ENCODE data around the gene TEDC2.

- TF ChIP-seq EZH2phosphoT487 (IDR thresholded peaks at IDR 0.05; ENCODE audit: borderline replicate concordance, low read depth) = no peak
- no peak for TF ChIP-seq RCOR1 (IDR thresholded peaks at IDR 0.05; ENCODE audit: low read length)
- no peak for TF ChIP-seq MAX (IDR thresholded peaks at IDR 0.05; ENCODE audit: low read depth)
- TF ChIP-seq, protein P1, sequence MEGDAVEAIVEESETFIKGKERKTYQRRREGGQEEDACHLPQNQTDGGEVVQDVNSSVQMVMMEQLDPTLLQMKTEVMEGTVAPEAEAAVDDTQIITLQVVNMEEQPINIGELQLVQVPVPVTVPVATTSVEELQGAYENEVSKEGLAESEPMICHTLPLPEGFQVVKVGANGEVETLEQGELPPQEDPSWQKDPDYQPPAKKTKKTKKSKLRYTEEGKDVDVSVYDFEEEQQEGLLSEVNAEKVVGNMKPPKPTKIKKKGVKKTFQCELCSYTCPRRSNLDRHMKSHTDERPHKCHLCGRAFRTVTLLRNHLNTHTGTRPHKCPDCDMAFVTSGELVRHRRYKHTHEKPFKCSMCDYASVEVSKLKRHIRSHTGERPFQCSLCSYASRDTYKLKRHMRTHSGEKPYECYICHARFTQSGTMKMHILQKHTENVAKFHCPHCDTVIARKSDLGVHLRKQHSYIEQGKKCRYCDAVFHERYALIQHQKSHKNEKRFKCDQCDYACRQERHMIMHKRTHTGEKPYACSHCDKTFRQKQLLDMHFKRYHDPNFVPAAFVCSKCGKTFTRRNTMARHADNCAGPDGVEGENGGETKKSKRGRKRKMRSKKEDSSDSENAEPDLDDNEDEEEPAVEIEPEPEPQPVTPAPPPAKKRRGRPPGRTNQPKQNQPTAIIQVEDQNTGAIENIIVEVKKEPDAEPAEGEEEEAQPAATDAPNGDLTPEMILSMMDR (IDR thresholded peaks at IDR 0.05) = no peak
- TF ChIP-seq REST (IDR thresholded peaks at IDR 0.05; ENCODE audit: low read depth, low read length) = no peak
- TF ChIP-seq, protein P2, sequence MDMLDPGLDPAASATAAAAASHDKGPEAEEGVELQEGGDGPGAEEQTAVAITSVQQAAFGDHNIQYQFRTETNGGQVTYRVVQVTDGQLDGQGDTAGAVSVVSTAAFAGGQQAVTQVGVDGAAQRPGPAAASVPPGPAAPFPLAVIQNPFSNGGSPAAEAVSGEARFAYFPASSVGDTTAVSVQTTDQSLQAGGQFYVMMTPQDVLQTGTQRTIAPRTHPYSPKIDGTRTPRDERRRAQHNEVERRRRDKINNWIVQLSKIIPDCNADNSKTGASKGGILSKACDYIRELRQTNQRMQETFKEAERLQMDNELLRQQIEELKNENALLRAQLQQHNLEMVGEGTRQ (IDR thresholded peaks at IDR 0.05; ENCODE audit: borderline replicate concordance, low read depth, low read length) = no peak
- TF ChIP-seq POLR2AphosphoS5 (IDR thresholded peaks at IDR 0.05; ENCODE audit: low read depth, low read length) = no peak
Observed at GRCh38 chr16:2475413-2476344, 15.8 kb downstream of the TEDC2 start.
